Germinal center (tissue), 1 donor: ENCODE data around the gene ZCCHC8.

Source experiments
- DNase-seq: peaks from one replicate; pipeline ENCODE4 v3.0.0; 2012; ENCODE audit warnings: mixed read lengths, low spot score

Gene ZCCHC8

DNA sequence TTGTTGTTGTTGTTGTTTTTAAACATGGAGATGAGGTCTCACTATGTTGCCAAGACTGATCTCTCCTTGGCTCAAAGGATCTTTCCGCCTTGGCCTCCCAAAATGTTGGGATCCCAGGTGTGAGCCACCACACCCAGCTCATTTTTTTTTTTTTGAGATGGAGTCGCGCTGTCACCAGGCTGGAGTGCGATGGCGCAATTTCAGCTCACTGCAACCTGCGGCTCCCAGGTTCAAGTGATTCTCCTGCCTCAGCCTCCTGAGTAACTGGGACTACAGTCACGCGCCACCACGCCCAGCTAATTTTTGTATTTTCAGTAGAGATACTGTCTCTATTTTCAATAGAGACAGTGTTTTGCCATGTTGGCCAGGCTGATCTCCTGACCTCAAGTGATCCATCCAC, 73.3 kb downstream of the ZCCHC8 start:
- DNase-seq, result no peak

GRCh38 chr12:122423258-122424165, 77.2 kb downstream of the ZCCHC8 start:
- peak; percentile 39 for DNase-seq

GRCh38 chr12:122422730-122423257, 77.9 kb downstream of the ZCCHC8 start:
- DNase-seq, result peak; percentile 8

- DNase-seq, result peak; percentile 55
Measured at GRCh38 chr12:122421821-122422729, 78.7 kb downstream of the ZCCHC8 start, which contains the start of gene CLIP1. CLIP1 (minus strand) TSS chr12:122422669; CDS start chr12:122380452, 42,217 bp downstream.
